GM20431 (cell line): ENCODE results near the gene FNDC11.

Experiments used
- in situ Hi-C: fragments of 300-500 bp; cut with MseI, MboI; formaldehyde crosslinking; loops from one replicate; pipeline ENCODE4 v1.15.0; 2020; ENCODE audit warnings: low sequenced_read_pairs; ENCODE audit not compliant: unreplicated experiment

Gene FNDC11

GRCh38 chr20:63577317-63577894, 23.4 kb downstream of the FNDC11 start:
- in situ Hi-C loops, result no loop called here

- in situ Hi-C loops, result no loop called here
Observed at GRCh38 chr20:63578224-63579016, 24.5 kb downstream of the FNDC11 start.

GRCh38 chr20:63579017-63579694, 25.2 kb downstream of the FNDC11 start:
- in situ Hi-C loops, result no loop called here

- in situ Hi-C loops, result no loop called here
Observed at GRCh38 chr20:63580796-63581461, 27.0 kb downstream of the FNDC11 start.

- in situ Hi-C loops, result no loop called here
Observed at GRCh38 chr20:63582382-63583063, 28.6 kb downstream of the FNDC11 start.

- in situ Hi-C loops, result no loop called here
Observed at GRCh38 chr20:63585616-63586565, 31.9 kb downstream of the FNDC11 start.

- in situ Hi-C loops, result no loop called here
Observed at GRCh38 chr20:63586797-63587196, 32.8 kb downstream of the FNDC11 start.

- in situ Hi-C loops, result no loop called here
Observed at GRCh38 chr20:63587256-63587655, 33.3 kb downstream of the FNDC11 start.

- in situ Hi-C loops, result no loop called here
Observed at GRCh38 chr20:63587776-63588591, 34.0 kb downstream of the FNDC11 start.

- in situ Hi-C loops, result no loop called here
Observed at GRCh38 chr20:63588641-63589041, 34.7 kb downstream of the FNDC11 start.

GRCh38 chr20:63589261-63590217, 35.6 kb downstream of the FNDC11 start:
- in situ Hi-C loops, result no loop called here

GRCh38 chr20:63590218-63591146, 36.5 kb downstream of the FNDC11 start:
- in situ Hi-C loops, result no loop called here

- in situ Hi-C loops, result no loop called here
Observed at GRCh38 chr20:63591147-63591533, 37.2 kb downstream of the FNDC11 start.

GRCh38 chr20:63591786-63592355, 37.9 kb downstream of the FNDC11 start:
- in situ Hi-C loops, result no loop called here

GRCh38 chr20:63592661-63593060, 38.7 kb downstream of the FNDC11 start:
- in situ Hi-C loops, result no loop called here

- in situ Hi-C loops, result no loop called here
Observed at GRCh38 chr20:63594043-63594561, 40.1 kb downstream of the FNDC11 start.
